IPS-18c (cell line): ENCODE results near the gene HGF.
"Not testable (repeated sequence)": the region's sequence is repeated elsewhere in the genome, so short reads cannot be mapped to it uniquely, and the experiment has no call there.

ENCODE experiments used
- H3K4me3 ChIP-seq: 2 replicates; pipeline ENCODE4 v1.7.0; 2013; ENCODE audit warnings: low read depth, mild to moderate bottlenecking, low read length, moderate library complexity; ENCODE audit not compliant: insufficient read depth
- H3K9me3 ChIP-seq: one replicate; pipeline ENCODE4 v1.6.1; 2013; ENCODE audit warnings: mild to moderate bottlenecking, low read length, moderate library complexity; ENCODE audit not compliant: control insufficient read depth, insufficient read depth

The HGF gene

DNA sequence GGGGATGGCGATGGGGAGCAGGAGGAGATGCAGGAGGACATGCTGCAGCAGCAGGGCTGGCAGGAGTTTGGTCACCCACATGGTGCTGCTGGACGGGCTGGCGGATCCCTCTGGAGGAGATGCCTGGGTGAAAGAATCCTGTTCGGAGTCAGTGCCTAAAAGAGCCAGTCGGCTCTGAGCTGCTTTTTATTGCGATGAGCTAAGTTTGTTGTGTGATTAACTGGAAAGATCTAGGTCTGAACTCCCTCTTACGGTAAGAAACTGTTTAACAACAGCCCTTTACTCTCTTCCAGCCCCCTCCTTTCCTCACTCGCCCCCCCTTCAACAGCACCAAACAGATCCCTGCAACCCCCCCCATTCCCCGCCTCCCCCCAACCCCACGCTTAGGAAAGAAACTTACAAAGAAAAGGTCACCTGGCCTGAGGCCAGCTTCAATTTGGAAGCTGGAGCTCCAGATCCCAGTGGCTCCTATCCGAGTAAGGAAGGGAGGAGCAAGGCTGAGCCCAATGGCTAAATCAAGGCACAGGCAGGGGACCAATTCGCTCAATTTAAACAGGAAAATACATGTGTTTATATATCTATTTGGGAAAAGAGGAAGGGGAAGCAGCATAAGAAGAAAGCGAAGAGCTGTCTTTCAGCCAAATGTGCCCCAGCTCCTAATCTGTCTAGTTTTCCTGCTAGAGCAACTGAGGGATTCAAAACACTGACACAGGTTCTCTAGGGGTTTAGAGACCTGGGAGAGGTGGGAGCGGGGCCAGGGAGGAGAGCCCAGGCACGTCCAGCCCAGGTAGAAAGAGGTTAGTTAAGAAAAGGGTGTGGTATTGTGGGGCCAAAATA is at the start of gene HGF:
Gene HGF, minus strand, starts transcription at position 157 of the 837 bp plus-strand sequence. Its CDS starts 76 bp downstream, at position 81.
- no peak within 1 kb of the TSS; the same call in 1 of the 2 replicates for H3K4me3 ChIP-seq
- no peaks in the 10 kb centered on the region for H3K9me3 ChIP-seq

DNA sequence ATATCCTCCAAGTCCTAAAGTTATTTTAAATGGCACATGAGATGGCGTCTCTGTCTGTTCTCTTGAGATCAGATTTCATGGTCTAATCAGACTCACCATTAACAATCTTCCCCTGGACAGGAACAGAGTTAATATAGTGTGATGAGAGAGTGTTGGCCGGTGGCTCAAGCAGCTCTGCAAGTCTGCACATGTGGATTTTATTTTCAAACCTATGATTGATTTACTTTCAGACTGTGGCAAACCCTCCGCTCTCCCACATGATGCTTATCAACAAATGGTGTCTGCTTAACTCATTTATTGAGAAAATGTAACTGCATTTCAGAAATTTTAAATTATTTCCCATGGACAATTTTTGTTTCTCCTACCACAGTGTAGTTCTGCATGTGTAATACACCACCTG is 46.5 kb upstream of the HGF start:
- H3K9me3 ChIP-seq, result no peaks in the 10 kb centered on the region
- H3K4me3 ChIP-seq, result no peak overlapping the region

DNA sequence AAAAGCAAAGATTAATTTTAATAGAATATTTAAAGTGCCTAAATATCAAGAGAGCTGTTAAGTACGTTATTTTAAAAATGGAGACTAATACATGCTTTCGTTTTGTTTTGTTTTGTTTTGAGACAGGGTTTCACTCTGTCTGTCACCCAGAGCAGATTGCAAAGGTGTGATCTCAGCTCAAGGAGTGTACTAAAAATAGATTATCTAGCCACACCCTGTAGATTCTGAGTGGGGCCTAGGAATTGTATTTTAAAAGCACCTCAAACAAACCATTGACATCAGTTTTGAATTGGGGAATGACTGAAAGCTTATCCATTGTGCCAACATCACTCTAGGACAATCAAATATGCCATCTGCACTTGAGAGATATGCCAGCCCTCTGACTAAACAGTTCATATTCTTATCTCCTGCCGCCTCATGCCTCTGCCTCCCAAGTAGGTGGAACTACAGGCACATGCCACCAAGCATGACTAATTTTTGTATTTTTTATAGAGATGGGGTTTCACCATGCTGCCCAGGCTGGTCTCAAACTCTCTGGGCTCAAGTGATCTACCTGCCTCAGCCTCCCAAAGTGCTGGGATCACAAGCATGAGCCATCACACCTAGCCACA is 43.1 kb upstream of the HGF start:
- H3K4me3 ChIP-seq, H3K9me3 ChIP-seq: not testable (repeated sequence)

DNA sequence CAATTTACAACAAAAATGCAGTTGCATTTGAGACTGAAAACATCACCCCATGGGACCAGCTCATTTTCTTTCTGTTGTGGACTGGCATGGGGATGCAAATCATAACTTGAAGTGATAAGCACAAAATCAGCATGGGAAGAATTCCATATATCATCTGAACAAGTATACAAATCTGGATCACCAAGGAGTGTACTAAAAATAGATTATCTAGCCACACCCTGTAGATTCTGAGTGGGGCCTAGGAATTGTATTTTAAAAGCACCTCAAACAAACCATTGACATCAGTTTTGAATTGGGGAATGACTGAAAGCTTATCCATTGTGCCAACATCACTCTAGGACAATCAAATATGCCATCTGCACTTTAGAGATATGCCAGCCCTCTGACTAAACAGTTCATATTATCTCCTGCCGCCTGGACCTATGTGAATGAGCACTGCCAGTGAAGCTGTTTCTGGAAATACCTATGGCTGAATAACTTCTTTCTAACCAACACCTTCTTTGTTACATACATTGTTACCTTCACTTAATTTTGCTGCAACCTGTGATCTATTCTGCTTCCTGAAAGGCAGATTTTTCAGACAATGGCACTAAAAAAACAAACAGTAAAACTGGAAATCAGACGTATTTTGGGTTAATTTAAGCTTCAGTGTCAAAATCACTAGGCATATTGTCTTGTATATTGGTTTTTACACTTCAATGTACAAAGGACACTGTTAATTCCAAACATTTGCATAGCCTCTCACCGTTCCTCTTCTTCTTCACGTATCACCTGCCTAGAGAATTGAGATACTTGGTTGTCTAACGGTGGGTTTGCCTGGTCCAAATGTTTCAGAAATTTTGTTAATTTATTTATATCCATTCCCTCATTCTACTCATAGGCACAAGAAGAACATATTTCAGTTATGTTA is 42.4 kb upstream of the HGF start:
- Histone ChIP-seq H3K9me3 (no peaks in the 10 kb centered on the region), H3K4me3 (no peak overlapping the region)

DNA sequence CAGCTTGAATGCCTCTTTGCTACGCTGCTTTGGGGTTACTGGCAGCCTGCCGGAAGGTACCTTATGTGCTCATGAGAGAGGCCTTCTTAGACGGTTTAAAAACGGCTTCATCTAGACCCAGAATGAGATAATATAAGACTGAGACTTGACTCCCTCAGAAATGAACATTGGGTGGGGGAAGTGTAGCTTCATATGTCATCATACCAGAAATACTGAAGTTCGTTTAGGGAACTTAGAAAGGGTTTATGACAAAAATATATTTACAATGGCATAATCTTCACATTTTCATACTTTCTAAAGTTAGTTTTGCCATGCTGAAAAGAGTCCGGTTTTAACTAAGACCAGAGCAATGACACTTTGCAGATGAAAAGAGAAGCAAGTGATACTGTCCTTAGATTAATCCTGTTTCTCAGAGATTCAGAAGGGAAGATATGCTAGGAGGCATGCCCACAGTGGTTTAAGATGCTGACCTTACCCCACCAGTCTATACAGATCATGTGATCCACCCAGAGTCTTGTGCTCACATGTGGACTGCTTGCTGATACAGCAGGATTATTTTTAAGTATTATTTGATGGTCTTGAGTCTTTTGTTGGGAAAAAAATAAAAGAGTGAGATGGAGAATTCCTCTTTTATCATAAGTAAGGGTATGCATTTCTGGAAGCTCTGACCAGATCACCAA is 40.8 kb upstream of the HGF start:
- H3K9me3 ChIP-seq, result no peaks in the 10 kb centered on the region
- H3K4me3 ChIP-seq, result no peak overlapping the region

DNA sequence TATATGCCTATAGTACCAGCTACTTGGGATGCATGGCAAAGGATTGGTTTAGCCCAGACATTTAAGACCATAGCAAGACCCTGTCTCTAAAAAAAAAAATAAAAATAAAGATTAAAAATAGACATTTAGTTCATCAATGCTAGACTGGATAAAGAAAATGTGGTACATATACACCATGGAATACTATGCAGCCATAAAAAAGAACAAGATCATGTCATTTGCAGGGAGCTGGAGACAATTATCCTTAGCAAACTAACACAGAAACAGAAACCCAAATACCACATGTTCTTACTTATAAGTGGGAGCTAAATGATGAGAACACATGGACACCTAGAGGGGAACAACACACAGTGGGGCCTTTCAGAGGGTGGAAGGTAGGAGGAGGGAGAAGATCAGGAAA is 38.5 kb upstream of the HGF start:
- not testable (repeated sequence) for H3K4me3 ChIP-seq, H3K9me3 ChIP-seq

DNA sequence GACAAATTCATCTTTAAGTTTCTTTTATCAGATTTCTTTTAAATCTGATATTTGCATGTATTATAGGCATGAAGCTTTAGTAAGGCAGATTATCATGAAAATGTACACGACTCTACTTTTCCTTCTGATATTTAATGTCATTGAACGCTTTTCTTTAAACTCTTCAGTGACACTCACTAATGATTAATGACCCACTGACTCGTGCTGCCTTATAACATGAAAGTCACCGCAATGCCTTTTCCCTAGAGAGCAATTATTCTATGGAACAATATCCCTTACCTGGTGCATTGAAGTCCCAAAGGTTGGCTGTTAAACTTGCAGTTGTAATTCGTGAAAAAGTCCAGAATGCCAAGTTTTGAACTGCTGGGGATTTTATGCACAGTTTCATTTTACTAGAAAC is 33.4 kb upstream of the HGF start:
- no peak overlapping the region for H3K4me3 ChIP-seq
- H3K9me3 ChIP-seq, result no peaks in the 10 kb centered on the region

DNA sequence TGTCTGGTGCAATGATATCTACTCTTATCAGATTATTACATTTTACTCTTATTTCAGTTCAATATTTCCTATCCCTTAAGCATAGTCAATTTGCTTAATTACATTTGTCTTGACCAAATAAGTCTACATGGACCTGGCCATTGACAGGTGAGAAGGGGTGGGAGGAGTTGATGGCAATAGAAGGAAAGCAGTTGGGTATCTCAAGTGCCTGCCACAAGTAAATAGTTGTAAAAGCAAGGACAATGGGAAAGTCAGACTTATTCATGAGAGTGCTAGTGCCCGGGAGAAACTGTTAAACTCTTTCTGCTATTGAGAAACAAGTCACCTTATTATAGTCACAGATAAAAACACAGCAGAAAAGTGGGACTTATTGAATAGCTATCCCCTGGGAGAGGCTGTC is 32.4 kb upstream of the HGF start:
- H3K9me3 ChIP-seq, result no peaks in the 10 kb centered on the region
- H3K4me3 ChIP-seq, result no peak overlapping the region

DNA sequence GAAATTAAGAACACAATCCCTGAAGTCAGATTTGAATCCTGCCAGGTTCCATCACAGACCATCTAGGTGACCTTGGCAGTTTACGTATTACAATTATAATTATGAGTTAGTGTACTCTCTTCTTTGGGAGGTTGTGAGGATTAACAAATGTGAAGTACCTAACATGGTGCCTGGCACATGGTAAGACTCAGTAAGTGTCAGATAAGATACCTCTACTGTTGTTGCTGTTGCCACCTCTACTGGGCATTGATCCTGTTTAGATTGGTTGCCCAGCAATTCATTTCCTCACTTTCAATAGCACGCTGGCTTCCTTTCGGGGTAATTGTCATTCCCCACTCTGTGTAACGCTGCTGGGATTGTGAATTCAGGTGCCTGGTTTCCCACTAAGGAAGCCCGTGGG is 31.7 kb upstream of the HGF start:
- Histone ChIP-seq H3K9me3 (no peaks in the 10 kb centered on the region), H3K4me3 (no peak overlapping the region)

DNA sequence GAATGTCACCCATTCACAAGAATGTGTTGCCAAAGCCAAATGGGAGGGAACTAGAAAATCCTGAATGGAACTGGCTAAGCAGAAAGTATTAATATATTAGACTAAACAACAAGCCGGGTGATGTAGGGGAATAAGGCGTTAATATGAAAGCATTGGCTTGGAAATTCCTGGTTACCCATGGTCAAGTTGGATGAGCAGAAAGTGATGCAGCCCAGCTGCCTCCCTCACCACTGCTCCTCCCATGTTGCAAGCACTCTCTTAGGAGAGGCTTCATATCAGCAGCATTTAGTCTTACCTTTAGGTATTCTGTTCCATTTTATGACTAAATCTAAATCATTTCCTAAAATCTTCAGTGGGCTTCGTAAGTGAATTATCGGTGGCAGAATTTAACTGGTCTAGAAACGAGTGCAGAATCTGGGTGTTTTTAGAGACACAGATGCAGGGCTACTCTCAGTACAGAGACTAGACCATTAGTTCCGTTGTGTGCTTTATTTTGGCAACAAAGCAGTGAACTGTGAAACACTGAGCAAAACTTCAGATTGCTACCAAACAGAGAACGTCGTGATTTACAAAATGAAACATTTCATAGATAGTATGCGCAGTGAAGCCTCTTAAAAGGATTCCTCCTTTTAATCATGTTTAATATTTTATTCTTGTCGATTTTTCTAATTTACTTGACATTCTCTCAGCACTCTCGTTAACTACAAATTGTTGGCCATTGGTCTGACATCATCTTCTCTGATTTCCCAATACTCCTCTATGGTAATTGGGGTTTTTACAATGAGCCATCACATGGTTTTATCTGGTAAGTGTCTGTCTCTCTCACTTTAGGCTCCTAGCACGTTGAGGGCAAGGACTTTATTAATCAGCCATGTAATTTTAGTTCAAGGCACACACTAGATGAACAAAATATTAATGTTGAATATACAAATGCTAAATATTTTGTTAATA is 22.0 kb upstream of the HGF start:
- H3K4me3 ChIP-seq, result no peak overlapping the region

DNA sequence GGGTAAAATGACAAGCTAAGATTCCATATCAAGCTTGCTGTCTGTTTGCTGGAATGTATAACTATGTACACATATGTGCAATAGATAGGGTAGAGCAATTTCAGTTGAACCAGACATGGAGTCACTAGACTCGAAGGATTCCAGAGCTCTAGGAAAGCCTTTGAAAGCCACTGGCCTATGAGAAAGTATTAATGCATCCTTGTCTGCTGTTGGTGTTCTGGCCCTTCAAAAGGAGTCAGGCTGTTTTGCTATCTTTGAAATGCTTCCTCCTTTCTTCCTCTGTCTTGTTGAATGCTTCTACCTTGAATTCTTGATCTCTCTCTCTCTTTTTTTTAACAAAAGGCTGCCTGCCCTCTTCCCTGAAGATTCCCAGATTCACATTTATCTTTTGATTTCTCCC is 20.8 kb upstream of the HGF start:
- no peaks in the 10 kb centered on the region for H3K9me3 ChIP-seq
- no peak overlapping the region for H3K4me3 ChIP-seq

More for the DNA sequence above, 22.0 kb upstream of the HGF start:
- H3K9me3 ChIP-seq, result no peaks in the 10 kb centered on the region

DNA sequence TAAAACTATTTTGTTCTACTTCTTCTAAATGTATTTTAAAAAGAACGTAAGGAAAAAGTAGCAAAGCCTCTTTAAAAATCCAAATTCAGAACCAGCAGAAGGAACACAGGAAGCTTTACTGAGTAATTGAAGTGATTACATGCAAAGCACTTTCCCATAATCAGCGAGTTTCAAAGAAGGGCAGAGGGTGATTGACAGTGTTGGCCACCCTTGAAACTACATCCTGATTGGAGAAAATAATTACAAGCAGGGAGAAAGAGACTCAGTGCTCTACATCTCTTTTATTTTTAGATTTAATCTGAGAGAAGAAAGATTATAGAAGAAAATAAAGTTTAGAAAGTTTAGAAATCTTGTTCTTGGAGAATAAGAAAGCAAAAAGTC is 20.3 kb upstream of the HGF start:
- no peaks in the 10 kb centered on the region for H3K9me3 ChIP-seq
- no peak overlapping the region for H3K4me3 ChIP-seq

DNA sequence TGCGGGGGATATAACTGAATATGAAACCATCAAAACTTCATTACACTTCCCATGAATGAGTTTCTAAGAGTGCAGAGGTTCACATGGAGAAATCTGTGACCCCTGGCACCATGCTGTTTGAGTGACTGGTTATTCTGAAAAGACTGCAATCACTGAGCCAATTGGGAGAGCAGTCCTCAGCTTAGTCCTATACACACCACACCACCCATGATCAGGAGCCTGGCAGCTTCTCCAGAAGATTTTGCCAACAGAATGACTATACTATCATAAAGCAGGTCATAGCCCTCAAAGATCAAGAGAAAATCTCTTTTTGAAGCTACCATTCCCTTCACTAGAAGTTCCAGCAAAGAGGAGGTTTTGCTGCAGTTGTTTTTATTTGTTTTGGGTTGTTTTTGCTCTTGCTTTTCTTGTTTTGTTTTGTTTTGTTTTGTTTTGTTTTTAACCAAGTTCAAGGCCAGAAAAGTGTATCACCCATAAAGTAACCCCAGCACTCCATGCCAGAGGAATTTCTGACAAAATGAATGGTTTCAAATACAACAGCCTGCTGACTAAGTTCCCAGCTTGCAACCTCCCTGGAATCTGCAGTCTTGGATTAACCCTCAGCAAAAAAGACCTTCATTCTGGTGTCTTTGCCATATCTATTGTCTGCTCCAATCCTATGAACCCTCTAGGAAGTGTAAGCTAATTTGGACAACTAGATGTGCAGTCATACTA is 19.7 kb upstream of the HGF start:
- H3K9me3 ChIP-seq, result no peaks in the 10 kb centered on the region
- no peak overlapping the region for H3K4me3 ChIP-seq

DNA sequence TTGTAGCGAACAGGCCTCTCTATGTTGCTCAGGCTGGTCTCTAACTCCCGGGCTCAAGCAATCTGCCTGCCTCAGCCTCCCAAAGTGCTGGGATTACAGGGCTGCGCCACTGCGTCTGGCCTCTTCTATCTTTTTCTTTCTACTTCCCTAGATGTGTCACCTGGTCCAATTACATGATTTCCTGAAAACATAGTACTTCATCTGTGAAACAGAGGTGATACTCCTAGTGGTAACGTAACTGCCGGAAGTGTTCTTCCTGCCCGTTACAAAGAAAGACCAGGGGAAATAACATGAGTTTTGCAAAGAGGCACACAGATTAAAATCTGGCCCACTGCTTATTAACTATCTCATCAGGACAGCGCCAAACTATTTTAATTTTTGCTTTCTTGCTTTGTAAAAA is 18.4 kb upstream of the HGF start:
- no peak overlapping the region for H3K4me3 ChIP-seq
- no peaks in the 10 kb centered on the region for H3K9me3 ChIP-seq

DNA sequence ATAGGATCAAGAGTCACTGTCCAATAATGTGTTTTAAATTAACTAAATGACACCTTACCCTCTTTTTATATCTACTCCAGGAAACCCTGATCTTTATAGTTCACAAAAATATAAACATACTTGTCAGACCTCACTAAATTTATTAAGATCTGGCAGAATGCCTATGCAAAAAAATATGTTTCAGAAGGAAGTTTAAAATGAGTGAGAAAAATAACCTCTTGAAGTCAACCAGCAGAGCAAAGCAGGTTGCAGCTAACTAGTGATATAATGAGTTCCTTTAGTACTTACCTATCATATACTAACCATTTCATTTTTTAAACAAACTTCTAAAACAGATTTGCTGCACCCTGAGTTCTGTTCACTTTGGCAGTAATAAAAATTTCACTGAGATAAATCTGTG is 14.0 kb upstream of the HGF start:
- no peaks in the 10 kb centered on the region for H3K9me3 ChIP-seq

More for the DNA sequence above, 14.0 kb upstream of the HGF start:
- no peak overlapping the region for H3K4me3 ChIP-seq
